Measurements from ENCODE around the gene ROCK2. TPM values are rescaled to one million over a fixed set of nuclear protein-coding genes. Genes with fewer than 3 reads are reported as not detected.

The ROCK2 gene
- polyA plus RNA-seq, 1 donor (not counting 4 experiments of a cell fraction or from before 2014, with no cell fraction given): 12.6 TPM

DNA sequence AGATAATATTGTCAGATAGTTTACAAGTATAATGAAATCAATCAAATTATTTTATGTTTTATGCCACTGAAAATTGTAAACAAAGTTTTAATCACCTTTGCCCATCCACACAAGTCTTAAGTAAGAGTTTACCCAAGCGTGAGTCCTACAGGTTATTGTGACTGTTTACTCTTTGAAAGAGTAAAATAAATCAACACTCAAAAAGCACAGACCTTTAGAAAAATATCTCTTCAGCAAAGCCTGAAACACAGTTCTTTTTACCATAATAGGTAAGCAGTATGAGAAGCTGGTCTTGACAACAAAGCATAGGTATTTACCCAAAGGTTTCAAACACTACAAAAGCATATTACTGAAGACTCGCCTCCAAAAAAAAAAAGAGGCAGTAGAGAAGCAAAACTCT, 3.7 kb downstream of the ROCK2 start:
- no peak for FAIRE-seq
- Histone ChIP-seq H3K27me3 (ENCODE audit: control insufficient read depth, extremely low read depth, insufficient read depth, low read length) (no peaks in the 10 kb centered on the region), H3K36me3 (ENCODE audit: control insufficient read depth in 2 of 2, extremely low read depth in 1 of 2, insufficient read depth in 2 of 2, low read length in 2 of 2) (no peaks in the 10 kb centered on the region), H3K9ac (ENCODE audit: control insufficient read depth, extremely low read depth, insufficient read depth, low read length) (no peak overlapping the region), H3K27ac (ENCODE audit: control insufficient read depth, insufficient read depth, low read length) (no peak overlapping the region), H3K9me1 (ENCODE audit: control insufficient read depth, extremely low read depth, insufficient read depth, low read length) (no peaks in the 10 kb centered on the region), H3K9me3 (ENCODE audit: control insufficient read depth, low read depth, low read length) (no peaks in the 10 kb centered on the region), H2AFZ (ENCODE audit: control insufficient read depth, low read length) (no peak overlapping the region), H3K4me2 (ENCODE audit: control insufficient read depth, extremely low read depth, insufficient read depth, low read depth, low read length) (peak overlapping the region; percentile 1), H3K79me2 (ENCODE audit: control insufficient read depth, insufficient read depth, low read length) (peaks cover 81% of the 10 kb centered on the region), H3K4me3 (ENCODE audit: control insufficient read depth in 2 of 3, extremely low read depth in 1 of 3, insufficient read depth in 2 of 3, low read depth in 1 of 3, low read length in 3 of 3) (no peak overlapping the region), H4K20me1 (ENCODE audit: control insufficient read depth, extremely low read depth, insufficient read depth, low read length) (peaks cover 8% of the 10 kb centered on the region), H3K4me1 (ENCODE audit: control insufficient read depth, extremely low read depth, insufficient read depth, low read length) (peaks cover 12% of the 10 kb centered on the region)
- dilution Hi-C loops (cut with MboI; ENCODE audit: extremely low pct_ligation_motif_present, low sequenced_read_pairs): no loop called here
- no peak for DNase-seq (ENCODE audit: low read depth, low spot score)
- TF ChIP-seq EZH2 (IDR thresholded peaks at IDR 0.05; ENCODE audit: low read length): no peak
- TF ChIP-seq, protein P1, sequence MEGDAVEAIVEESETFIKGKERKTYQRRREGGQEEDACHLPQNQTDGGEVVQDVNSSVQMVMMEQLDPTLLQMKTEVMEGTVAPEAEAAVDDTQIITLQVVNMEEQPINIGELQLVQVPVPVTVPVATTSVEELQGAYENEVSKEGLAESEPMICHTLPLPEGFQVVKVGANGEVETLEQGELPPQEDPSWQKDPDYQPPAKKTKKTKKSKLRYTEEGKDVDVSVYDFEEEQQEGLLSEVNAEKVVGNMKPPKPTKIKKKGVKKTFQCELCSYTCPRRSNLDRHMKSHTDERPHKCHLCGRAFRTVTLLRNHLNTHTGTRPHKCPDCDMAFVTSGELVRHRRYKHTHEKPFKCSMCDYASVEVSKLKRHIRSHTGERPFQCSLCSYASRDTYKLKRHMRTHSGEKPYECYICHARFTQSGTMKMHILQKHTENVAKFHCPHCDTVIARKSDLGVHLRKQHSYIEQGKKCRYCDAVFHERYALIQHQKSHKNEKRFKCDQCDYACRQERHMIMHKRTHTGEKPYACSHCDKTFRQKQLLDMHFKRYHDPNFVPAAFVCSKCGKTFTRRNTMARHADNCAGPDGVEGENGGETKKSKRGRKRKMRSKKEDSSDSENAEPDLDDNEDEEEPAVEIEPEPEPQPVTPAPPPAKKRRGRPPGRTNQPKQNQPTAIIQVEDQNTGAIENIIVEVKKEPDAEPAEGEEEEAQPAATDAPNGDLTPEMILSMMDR (optimal IDR thresholded peaks at IDR 0.05 in 1 of 3, IDR thresholded peaks at IDR 0.05 in 1 of 3, conservative IDR thresholded peaks at IDR 0.05 in 1 of 3; ENCODE audit: extremely low read depth in 1 of 3, insufficient read depth in 2 of 3, low read length in 3 of 3): no peak

DNA sequence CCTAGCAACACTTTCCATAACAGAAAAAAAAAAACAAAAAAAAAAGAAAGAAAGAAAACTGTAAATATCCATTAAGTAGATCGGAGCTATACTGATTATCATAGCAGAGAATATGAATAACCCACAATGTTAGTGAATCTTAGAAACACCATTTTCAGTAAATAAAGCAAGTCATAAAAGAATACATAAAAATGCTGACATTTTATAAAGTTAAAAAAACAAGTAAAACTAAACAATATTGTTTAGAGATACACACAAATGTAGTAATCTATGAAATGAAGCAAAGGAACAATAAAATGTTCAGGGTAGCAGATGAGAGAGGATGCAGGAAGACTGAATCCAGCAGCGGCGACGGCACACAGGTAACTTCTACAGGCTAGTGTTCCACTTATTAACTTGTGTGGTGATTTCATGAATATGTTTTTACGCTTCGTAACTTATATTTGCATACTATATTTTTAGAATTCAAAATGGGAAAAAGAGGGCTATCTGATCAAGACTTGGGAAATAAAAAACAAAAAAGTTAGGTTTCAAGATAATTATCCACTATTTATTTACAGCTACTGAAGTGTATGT, 4.8 kb downstream of the ROCK2 start:
- no peak overlapping the region for H3K27ac ChIP-seq (ENCODE audit: control insufficient read depth, insufficient read depth, low read length)
- no peak overlapping the region for H3K4me3 ChIP-seq (ENCODE audit: control insufficient read depth in 2 of 3, extremely low read depth in 1 of 3, insufficient read depth in 2 of 3, low read depth in 1 of 3, low read length in 3 of 3)
- FAIRE-seq (no peak), DNase-seq (ENCODE audit: low read depth, low spot score) (no peak)
- TF ChIP-seq, protein P1 (optimal IDR thresholded peaks at IDR 0.05 in 1 of 3, IDR thresholded peaks at IDR 0.05 in 1 of 3, conservative IDR thresholded peaks at IDR 0.05 in 1 of 3; ENCODE audit: extremely low read depth in 1 of 3, insufficient read depth in 2 of 3, low read length in 3 of 3): no peak
- TF ChIP-seq EZH2 (IDR thresholded peaks at IDR 0.05; ENCODE audit: low read length): no peak
- H3K36me3 ChIP-seq (ENCODE audit: control insufficient read depth in 2 of 2, extremely low read depth in 1 of 2, insufficient read depth in 2 of 2, low read length in 2 of 2): no peaks in the 10 kb centered on the region
- H3K9me1 ChIP-seq (ENCODE audit: control insufficient read depth, extremely low read depth, insufficient read depth, low read length): no peaks in the 10 kb centered on the region
- no peaks in the 10 kb centered on the region for H3K9me3 ChIP-seq (ENCODE audit: control insufficient read depth, low read depth, low read length)
- H3K27me3 ChIP-seq (ENCODE audit: control insufficient read depth, extremely low read depth, insufficient read depth, low read length): no peaks in the 10 kb centered on the region
- dilution Hi-C loops (cut with MboI; ENCODE audit: extremely low pct_ligation_motif_present, low sequenced_read_pairs): no loop called here
- H3K79me2 ChIP-seq (ENCODE audit: control insufficient read depth, insufficient read depth, low read length): peaks cover 92% of the 10 kb centered on the region
- H3K4me1 ChIP-seq (ENCODE audit: control insufficient read depth, extremely low read depth, insufficient read depth, low read length): peaks cover 7% of the 10 kb centered on the region
- H3K4me2 ChIP-seq (ENCODE audit: control insufficient read depth, extremely low read depth, insufficient read depth, low read depth, low read length): no peak overlapping the region
- H4K20me1 ChIP-seq (ENCODE audit: control insufficient read depth, extremely low read depth, insufficient read depth, low read length): peaks cover 8% of the 10 kb centered on the region
- no peak overlapping the region for H2AFZ ChIP-seq (ENCODE audit: control insufficient read depth, low read length)
- H3K9ac ChIP-seq (ENCODE audit: control insufficient read depth, extremely low read depth, insufficient read depth, low read length): no peak overlapping the region
